Suprapubic skin (tissue), 4 donors: ENCODE data around the gene FUT1. TPM values are rescaled to one million over a fixed set of nuclear protein-coding genes. Genes with fewer than 3 reads are reported as not detected.

Source experiments
- DNase-seq, 2 donors: peaks; one replicate each; pipeline ENCODE4 v3.0.0-alpha.2; 2019; ENCODE audit warnings: low spot score in 2 of 2
- H3K27ac ChIP-seq: fragments of 200-600 bp; sonication (generic); one replicate; pipeline ENCODE4 v1.5.1; 2019
- H3K27me3 ChIP-seq: fragments of 200-600 bp; sonication (generic); one replicate; pipeline ENCODE4 v1.5.1; 2019
- H3K36me3 ChIP-seq: fragments of 200-600 bp; sonication (generic); one replicate; pipeline ENCODE4 v1.5.1; 2019
- H3K4me1 ChIP-seq: fragments of 200-600 bp; sonication (generic); one replicate; pipeline ENCODE4 v1.5.1; 2019
- H3K4me3 ChIP-seq: fragments of 200-600 bp; sonication (generic); one replicate; pipeline ENCODE4 v1.5.1; 2019; ENCODE audit warnings: mild to moderate bottlenecking
- H3K9me3 ChIP-seq: fragments of 200-600 bp; sonication (generic); one replicate; pipeline ENCODE4 v1.5.1; 2019
- CTCF ChIP-seq, 2 donors: fragments of 200-600 bp in 1 of 2; fragments of 450-650 bp in 1 of 2; sonication (generic) in 1 of 2; IDR thresholded peaks; one replicate each; pipeline ENCODE4 v1.5.1; 2016 to 2019; ENCODE audit warnings: antibody characterized with exemption in 2 of 2, mild to moderate bottlenecking in 1 of 2, moderate library complexity in 1 of 2
- EP300 ChIP-seq: sonication (generic); formaldehyde crosslinking; IDR thresholded peaks from one replicate; pipeline ENCODE4 v1.6.1; 2017; ENCODE audit warnings: antibody characterized with exemption
- POLR2A ChIP-seq, 2 donors: fragments of 450-650 bp; IDR thresholded peaks; one replicate each; pipeline ENCODE4 v1.6.1; 2017; ENCODE audit warnings: antibody characterized with exemption in 2 of 2, mild to moderate bottlenecking in 2 of 2, moderate library complexity in 2 of 2
- POLR2AphosphoS5 ChIP-seq, 3 donors: sonication (generic); formaldehyde crosslinking; IDR thresholded peaks; one replicate each; pipeline ENCODE4 v1.6.1; 2017; ENCODE audit warnings: antibody characterized with exemption in 3 of 3
- WGBS: methylation state at CpG from one replicate; pipeline ENCODE4 v1.1.5; 2018; 5-methylcytosine and 5-hydroxymethylcytosine counted together
- total RNA-seq, 4 donors: library from RNA; depleted of rRNA; stranded (reverse); fragments of >200 nt; gene quantifications; one replicate each; pipeline ENCODE4 v1.1.0, GENCODE V29; 2016

The FUT1 gene
- 1 to 10 TPM; 1.2 to 3.9 (median 2.6) TPM for total RNA-seq

DNA sequence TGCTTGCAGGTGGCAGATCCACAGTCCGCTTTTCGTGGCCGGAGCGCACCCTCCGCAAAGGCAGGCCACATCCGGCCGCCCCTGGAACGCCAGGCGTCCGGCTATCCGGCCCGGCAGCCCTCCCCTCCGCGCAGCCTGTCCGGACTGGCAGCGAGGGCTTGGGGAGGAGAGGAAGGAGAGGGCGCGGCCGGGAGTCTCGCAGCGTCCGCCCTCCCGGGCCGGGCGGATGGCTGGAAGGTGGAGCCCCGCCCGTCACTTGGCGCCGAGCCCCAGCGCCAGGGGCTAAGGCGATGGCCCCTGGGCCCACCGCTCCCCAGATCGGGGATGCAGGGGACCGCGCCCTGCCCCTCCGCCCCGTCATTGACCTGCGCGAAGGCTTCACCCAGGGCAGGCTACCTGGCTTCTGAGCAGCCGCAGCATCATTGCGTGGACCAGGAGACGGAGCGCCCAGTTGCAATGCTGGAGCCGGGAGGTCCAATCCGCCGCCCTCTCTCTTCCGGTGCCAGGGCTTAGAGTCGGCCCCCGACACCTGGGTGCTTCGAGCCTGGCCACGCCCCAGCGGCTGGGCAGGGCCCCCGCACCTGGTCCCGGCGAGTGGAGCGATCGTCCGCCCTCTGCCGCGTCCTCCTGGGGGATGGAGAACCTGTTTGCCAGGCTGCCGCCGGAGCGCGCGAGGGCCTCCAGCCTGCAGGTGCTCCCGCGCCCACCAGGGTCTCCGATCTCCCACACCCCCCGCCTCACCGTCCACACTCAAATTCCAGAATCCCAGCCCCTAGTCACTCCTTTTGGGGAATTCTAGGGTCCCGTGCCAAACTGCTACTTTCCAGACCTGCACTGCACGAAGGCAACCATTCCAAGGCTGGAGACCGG, at the start of gene FUT1:
Gene FUT1, minus strand, starts transcription at position 146 of the 870 bp plus-strand sequence. CDS start 1,360 bp downstream, outside the sequence.
- peaks cover 9% of the 10 kb centered on the region for H3K36me3 ChIP-seq
- DNase-seq = peak in 1 of 2 donors; percentile 79
- H3K27me3 ChIP-seq = no peaks in the 10 kb centered on the region
- H3K4me1 ChIP-seq = peaks cover 19% of the 10 kb centered on the region
- peak within 1 kb of the TSS; percentile 22 for H3K27ac ChIP-seq
- 6% methylated on average over 20 of the region's 73 CpGs for WGBS
- no peaks in the 10 kb centered on the region for H3K9me3 ChIP-seq
- TF ChIP-seq POLR2A (IDR thresholded peaks at IDR 0.05) (no peak), POLR2AphosphoS5 (IDR thresholded peaks at IDR 0.05) (no peak), CTCF (IDR thresholded peaks at IDR 0.05) (no peak), EP300 (no peak)
- peak within 1 kb of the TSS; percentile 49 for H3K4me3 ChIP-seq

DNA sequence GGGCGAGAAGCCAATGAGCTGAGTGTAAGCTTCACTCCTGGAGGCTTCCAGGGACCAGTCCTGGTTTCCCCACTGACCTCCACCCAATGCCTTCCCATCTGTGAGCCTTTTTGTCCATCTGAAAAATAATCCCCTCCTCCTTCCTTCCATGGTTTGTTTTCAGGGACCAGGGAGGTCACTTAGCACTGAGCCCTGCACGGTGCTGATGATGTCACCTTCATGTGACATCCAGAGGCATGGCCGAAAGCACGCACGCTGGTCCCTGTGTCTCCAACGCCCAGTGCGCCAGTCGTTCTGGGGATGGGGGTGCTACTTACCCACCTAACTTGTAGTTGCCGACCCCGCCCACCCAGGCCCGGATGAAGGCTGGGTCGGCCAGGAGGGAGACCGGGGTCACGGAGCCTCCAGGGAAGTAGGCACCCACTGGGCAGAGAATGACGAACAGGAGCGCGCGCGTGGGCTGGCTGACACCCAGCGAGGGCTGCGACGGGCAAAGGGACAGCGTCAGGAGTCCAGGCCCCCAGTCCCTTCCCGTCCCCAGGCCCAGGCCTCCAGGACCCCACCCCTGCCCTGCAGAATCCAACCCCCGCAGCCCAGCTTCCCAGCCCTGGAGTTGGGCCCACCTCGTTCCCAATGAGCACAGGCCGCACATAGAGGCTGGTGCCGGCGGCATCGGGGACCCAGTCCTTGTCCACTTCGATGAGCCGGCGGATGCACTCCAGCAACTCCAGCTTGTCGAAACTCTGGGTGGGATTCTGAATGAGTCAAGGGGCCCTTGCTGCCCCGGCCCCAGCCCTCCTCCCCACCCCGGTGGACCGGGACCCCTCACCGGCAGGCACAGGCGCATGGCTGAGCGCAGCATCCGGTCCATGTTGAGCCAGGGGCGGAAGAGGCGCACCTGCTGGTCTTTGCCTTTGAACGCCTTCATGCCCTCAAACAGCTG, 47.2 kb upstream of the FUT1 start:
- TF ChIP-seq POLR2AphosphoS5 (IDR thresholded peaks at IDR 0.05) (no peak), CTCF (IDR thresholded peaks at IDR 0.05) (no peak), EP300 (no peak), POLR2A (IDR thresholded peaks at IDR 0.05) (no peak)
- no peak overlapping the region for H3K27ac ChIP-seq
- no peaks in the 10 kb centered on the region for H3K27me3 ChIP-seq

DNA sequence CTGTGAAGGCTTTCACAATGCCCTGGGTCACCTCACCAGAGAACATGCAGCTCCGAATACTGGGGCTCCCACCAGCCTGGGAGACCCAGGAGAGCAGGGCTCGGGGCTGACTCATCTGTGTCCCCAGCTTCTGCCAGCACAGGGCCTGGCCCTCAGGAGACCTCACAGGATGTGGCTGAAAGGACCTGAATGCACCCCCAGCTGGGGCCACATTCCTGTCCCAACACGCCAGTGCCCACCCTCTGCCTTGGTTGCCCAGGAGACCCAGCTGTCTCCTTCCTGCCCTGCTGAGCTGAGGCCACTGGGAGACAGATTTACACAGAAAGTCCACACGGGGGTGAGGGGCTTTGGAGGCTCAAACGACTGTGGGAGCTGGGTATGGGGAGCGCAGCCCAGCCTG, 46.5 kb upstream of the FUT1 start:
- no peaks in the 10 kb centered on the region for H3K27me3 ChIP-seq
- peaks cover 15% of the 10 kb centered on the region for H3K4me1 ChIP-seq
- no CpG with 5 or more reads among the region's 6 CpGs for WGBS
- TF ChIP-seq EP300 (no peak), POLR2A (IDR thresholded peaks at IDR 0.05) (no peak), CTCF (IDR thresholded peaks at IDR 0.05) (no peak), POLR2AphosphoS5 (IDR thresholded peaks at IDR 0.05) (no peak)
- no peak overlapping the region for H3K27ac ChIP-seq
- DNase-seq = no peak
- H3K9me3 ChIP-seq = no peaks in the 10 kb centered on the region
- H3K4me3 ChIP-seq = no peak overlapping the region
- H3K36me3 ChIP-seq = peaks cover 18% of the 10 kb centered on the region

More for the DNA sequence above, 47.2 kb upstream of the FUT1 start:
- peaks cover 18% of the 10 kb centered on the region for H3K36me3 ChIP-seq
- no peak for DNase-seq
- H3K4me1 ChIP-seq = peaks cover 15% of the 10 kb centered on the region
- 92% methylated on average over 29 of the region's 44 CpGs for WGBS
- H3K9me3 ChIP-seq = no peaks in the 10 kb centered on the region
- no peak overlapping the region for H3K4me3 ChIP-seq

DNA sequence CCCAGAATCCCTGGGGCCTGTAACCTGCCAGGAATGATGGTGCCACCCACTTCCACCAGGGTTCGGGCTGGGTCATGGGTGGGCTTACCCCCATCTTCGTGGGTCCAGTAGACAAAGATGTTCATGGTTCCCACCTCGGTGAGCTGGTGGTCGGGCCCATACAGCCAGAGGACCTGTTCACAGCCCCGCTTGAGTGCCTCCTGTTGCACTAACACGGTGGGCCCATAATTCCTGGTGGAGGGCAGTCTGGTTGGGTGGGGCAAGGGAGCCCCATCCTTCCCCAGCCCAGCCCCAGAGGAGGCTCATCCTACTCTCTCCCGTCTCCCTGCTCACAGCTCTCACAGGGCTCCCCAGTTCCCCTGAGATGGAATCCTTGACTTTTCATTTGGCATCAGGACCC, 44.7 kb upstream of the FUT1 start:
- Histone ChIP-seq H3K4me1 (peaks cover 15% of the 10 kb centered on the region), H3K9me3 (no peaks in the 10 kb centered on the region), H3K4me3 (no peak overlapping the region), H3K27me3 (no peaks in the 10 kb centered on the region), H3K27ac (no peak overlapping the region), H3K36me3 (peaks cover 9% of the 10 kb centered on the region)
- DNase-seq = no peak
- TF ChIP-seq CTCF (IDR thresholded peaks at IDR 0.05) (no peak), POLR2AphosphoS5 (IDR thresholded peaks at IDR 0.05) (no peak), EP300 (no peak), POLR2A (IDR thresholded peaks at IDR 0.05) (no peak)
- 82% methylated on average over 7 of the region's 7 CpGs for WGBS
